Measurements from ENCODE around the gene TEPSIN.
"Not testable (repeated sequence)": the region's sequence is repeated elsewhere in the genome, so short reads cannot be mapped to it uniquely, and the experiment has no call there.

The TEPSIN gene

DNA sequence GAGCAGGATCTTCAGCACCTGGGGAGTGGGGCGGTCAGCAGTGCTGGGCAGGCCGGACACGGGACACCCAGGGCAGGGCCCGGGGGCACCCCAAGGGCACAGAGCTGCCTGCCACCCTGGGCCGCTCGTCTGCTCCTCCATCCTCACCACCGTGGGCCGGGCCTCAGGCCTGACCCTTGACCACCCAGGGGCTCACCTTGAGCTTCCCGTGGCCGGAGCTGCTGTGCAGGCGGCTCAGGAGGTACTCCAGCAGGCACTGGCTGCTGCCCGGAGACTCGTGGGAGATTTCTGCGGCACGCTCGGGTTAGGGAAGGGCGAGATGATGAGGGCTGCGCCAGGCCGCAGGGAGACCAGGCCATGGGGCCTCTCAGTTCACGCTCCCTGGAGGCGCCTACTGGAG is 2.1 kb downstream of the TEPSIN start:
- no peak for DNase-seq (ENCODE audit: low spot score)

DNA sequence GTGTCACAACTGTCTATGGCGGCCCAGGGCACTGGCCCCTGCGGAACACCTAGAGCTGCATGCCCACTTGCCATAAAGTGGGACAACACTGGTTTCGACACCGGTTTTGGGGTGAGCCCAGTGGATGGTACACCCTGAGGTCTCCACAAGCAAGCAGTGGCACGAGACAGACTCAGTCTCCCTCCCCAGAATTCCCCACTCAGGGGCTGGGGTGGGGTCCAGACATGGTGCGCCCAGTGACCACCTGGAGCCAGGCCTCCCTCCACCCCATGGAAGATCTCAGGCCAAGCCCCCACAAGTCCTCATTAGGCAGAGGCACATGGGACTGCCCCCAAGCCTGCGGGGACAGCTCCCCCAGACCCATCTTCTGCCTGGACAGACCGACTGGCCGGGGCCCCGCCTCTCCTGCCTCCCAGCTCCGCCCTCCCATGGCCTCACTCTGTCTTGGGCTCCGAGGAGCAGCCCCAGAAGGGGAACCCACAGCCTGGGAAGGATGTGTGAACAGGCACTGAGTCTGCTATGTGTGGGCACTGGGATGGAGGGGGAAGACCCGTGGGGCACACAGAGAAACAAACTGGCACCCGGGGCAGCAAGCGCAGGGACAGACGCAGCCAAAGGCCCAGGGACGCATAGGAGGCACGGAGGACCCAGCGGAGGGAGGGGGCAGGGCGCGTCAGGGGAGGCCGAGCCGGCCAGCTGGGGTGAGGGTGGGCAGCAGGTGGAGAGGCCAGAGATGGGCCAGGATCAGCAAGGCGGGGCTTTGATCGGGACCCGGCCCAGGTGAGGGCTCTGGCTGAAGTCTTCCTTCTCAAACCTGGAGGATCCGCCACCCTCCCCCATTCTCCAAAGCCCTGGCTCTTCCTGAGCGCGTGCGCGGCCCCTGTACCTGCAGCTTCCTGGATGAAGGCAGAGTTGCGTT is 2.8 kb downstream of the TEPSIN start:
- DNase-seq (ENCODE audit: low spot score): no peak

DNA sequence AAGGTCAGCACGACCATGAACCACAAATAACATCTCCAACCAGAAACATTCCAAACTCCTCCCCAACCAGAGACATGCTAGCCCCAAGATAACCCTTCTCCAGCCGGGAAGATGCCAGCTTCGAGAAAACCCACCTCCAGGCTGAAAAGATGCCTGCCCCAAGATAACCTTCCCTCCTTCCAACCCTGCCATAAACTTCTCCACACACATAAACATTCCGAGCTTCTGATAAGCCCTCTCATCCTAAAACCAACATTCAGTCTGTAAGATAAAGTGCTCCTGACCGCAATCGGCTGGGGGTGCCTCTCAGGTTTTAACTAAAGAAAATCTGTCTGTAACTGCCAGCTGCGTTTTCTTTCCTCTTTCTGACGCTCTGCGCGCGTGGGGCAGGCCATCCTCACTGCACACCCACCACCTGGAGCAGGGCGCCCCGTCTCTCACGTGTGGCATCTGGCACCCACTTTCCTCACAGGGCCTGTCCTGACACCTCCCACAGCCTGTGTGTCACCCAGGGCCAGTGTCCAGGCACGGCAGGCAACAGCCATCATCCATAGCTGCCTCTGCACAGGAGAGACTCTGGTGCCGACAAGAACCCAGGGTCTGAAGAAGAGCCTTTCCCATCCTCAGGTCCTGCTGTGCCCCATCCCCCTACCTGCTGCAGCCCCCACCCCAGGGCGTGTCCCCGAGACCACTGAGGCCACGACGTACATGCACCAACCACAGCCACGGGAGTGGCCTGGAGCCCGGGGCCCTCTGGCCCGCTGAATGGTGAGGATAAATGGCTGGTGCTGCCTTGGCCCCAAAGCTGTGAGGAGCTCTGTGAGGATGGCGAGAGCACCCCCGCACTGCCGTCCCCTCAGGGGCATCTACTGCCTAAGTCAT is 3.7 kb downstream of the TEPSIN start:
- no peak for DNase-seq (ENCODE audit: low spot score)

DNA sequence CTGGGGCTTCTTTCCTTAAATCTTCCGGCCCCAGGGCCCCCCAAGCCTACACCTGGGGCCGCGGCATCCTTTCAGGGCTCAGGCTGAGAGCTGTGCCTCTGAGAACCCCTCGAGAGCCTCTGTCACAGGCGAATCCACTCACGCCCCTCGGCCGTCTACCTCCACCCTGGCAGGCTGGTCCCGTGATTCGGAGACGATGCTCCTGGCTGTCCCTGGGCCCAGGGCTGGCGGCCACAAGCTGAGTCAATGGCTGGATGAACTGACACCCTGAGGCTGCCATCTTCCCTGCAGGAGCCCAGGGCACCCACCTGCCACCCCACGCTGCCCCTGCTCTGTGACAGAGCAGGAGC is 4.4 kb downstream of the TEPSIN start:
- no peak for DNase-seq (ENCODE audit: low spot score)

DNA sequence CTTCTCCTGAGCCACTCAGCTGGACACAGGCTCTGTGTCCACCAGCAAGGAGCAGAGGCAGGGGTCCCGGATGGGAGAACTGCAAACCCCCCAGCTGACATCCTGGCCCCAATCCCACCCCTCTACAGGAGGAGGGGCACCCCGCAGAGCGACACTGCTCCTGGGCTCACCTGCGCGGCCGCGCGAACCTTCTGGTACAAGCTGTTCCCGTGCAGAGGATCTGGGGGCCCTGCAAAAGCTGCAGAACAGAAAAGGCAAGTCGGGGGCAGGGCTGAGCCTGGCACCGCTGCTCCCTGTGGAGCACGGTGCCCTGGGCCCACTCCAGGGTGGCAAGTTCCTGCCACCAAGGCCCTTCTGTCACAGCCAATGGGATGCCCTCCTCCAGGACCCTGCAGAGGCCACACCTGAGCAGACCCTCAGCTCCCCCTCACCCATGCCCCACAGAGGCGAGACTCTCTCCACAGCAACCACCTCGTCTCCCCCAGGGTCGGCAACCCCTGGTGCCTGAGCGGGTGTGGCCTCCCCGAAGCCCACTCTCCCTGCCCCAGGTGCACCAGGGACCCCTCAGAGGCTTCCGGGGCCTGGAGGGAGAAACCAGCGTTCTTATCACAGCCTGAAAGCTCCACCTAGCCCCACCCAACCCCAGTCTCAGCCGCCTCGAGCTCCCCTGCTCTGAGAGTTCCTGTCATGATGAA is 4.9 kb downstream of the TEPSIN start:
- no peak for DNase-seq (ENCODE audit: low spot score)

DNA sequence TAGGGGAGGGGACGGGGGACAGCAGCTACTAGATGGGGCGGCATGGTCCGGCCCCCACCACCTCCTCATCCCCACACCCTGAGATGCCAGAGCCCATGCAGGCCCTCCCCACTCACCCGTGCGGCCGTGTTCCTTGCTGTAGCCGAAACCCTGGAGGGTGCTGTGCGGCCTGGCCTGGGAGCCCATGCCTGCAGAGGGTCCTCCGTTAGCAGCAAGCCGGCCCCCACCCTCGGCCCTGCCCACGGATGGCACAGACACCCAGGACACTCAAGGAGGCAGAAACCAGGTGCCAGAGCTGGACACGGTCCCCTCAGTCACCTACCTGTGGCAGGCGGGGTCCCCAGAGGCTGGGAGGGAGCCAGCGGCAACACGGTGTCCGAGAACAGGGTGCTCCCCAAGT is 5.5 kb downstream of the TEPSIN start:
- DNase-seq (ENCODE audit: low spot score): no peak

DNA sequence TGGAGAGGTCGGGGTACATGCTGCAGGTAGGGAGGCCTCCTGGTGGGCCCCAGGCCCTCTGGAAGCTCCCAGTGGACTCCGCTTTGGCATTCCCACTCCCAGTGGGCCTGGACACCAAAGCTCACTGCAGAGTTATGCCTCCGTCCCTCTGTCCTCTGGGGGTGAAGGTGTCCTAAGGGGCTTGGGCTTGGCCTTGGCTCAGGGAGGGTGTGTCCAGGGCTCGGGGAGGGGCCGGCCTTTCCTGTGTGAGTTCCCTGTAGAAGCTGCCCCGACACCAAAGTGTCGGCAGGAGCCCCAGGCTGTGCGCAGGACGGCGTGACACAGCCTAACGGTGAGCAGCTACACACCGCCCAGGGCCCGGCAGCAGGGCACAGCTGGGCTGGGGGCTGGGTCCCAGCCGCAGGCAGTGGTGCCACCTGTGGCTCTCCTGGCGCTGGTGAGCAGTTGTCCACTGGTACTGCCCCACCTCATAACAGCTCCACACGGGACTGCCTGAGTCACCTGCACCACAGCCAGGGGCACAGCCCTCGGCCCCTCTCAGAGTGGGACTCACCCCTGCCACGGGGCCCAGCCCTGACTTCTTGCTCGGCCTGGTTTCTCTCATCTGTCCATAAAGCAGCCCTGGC is 6.1 kb downstream of the TEPSIN start:
- no peak for DNase-seq (ENCODE audit: low spot score)

DNA sequence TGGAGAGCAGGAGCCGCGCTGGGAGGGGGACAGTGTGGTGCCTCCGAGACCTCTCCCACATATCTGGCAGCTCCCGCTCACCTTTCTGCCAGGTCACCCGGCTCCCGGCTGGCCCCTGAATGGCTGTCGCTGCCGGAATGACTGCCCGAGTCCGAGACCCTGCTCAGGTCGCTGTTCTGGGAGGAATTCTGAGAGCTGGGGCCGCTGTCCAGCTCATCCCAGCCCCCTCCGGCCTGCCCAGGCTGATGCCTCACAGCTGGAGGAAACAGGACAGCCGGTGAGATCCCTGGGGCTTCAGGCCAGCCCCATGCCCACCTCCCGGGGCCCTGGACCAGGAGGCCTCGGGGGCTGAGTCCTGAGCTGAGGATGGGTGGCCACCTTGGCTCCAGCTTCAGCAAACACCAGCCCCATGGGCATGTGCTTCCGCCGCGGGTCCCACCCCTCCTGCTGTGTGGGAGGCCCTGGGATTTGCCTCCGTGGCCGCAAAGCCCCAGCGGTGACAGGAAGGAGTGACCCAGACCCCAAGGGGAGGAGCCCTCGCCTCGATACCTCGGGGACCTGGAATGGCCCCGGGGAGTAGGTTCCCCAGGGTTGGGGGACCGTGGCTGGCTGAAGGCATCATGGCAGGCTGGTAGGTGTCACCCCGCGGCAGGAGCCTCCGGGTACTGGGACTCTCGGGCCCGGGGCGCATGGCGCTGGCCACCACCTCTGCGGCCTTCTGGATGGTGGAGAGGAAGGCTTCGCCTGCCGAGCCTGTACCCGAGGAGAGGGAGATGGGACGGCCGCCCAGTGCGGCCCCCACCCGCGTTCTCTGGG is 6.9 kb downstream of the TEPSIN start:
- no peak for DNase-seq (ENCODE audit: low spot score)

DNA sequence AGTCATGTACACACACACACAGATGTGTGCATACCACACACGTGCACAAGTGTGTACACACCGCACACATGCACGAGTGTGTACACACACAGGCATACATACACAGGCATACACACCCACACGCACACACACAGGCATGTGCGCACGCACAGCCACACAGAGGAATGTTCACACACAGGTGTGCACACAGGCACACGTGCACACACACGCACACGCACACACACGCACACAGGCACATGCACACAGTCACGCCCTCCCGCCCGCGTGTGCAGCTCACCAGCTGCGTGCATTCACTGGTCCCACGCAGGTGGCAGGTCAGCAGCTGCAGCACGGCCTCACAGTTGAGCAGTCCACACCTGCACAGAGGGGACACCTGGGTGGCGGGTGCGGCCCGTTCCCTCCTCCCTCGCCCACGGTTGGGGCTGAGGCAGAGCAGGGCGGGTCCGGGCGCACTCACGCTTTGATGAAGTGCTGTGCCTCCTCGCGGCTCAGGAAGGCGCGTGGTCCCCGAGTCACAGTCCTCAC is 7.7 kb downstream of the TEPSIN start:
- DNase-seq (ENCODE audit: low spot score): no peak

DNA sequence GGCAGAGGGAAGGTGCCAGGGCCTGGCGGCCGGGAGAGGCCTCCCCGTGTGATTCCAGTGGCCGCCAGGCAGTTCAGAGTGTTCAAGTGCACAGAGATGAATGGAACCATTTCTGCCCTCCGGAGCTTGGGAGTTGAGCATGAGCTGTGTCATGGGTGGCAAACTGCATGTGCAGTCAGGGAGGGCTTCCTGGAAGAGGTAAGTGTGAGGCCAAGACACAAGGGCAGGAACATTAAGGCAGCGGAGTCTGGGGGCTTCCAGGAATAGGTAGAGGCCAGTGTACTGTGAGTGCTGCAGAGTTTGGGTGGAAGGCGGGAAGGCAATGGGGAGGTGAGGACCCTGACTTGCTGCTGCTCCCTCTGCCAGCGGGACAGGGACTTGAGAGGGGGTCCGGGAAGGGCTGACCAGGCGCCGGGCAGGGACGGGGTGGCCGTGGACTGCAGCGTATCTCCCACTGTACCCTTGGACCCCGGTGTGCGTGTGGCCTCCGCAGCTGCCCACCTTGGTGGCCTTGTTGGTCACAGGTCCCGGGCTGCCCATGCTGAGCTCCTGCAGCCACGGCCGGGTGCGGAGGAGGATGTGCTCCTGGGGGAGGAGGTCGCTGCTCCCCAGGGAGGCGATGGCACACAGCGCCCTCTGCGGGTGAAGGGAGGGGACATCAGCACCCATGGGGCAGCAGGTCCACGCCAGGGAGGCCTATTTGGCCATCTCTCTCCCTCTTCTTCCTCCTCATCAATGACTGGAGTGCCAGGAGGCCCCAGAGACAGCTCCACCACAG is 8.6 kb downstream of the TEPSIN start:
- no peak for DNase-seq (ENCODE audit: low spot score)

DNA sequence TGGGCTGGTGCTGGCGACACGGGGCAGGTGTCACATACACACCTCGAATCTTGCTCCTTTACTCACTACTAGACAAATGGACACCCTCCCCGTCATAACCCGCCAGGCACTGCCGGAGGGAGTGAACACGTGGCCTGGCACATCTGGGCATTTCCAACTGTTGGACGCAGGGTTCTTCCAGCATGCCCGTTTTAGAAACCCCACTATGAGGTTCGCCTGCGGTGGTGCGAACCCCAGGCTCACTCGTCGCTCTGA is 9.3 kb downstream of the TEPSIN start:
- no peak for DNase-seq (ENCODE audit: low spot score)

DNA sequence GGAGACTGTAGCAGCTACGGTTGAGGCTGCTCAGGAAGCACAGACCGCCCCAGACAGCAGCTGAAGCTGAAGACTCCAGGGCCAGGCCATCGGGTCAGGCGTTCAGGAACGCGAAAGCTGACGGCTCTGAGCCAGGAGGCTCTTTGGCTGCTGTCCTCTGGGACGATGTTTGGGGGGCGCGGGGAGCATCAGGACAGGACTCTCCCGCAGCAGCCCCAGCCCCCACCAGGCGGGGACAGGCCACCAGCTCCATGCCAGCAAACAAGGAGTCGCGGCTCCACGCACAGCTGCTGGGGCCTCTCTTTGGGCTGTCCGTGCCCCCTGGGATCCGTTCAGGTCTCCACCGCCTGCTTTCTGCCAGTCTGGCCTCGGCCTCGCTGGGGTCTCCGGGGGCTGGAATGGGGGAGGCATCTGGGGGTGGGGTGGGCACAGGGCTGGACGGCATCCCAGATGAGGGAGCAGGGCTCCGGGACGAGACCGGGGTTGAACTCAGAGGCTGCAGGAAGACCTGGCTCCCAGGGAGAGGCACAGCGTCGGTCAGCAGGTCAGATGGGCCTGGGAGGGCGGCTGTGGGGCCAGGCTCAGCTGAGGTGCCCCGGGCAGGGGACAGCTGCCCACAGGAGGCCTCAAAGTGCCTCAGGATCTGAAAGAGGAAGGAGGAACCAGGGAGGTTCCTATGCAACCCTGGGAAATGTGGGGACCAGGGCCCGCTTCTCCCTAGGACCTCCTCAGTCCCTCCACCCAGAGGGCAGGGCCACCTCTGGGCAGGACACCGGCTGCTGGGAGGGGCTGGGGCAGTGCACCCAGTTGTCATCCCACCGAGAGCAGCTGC is 9.8 kb downstream of the TEPSIN start:
- no peak for DNase-seq (ENCODE audit: low spot score)

DNA sequence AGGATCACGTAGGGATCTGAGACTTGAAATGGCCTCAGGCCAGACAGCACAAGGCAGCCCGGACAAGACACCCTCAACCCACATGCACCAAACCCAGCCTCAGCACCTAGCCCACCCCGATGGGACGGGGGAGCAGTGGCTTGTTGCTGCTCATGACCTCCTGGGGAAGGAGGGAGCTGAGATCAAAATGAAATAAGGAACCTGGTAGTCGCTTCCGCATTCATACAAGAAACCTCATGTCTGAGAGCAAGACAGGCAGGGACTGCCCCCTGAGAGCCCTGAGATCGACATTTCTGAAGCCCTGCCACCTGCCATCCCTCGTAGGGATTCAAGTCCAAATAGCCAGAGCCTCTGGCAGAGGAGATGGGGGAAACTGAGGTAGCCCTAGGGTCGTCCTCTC is 10.4 kb downstream of the TEPSIN start:
- DNase-seq (ENCODE audit: low spot score): peak; percentile 69

DNA sequence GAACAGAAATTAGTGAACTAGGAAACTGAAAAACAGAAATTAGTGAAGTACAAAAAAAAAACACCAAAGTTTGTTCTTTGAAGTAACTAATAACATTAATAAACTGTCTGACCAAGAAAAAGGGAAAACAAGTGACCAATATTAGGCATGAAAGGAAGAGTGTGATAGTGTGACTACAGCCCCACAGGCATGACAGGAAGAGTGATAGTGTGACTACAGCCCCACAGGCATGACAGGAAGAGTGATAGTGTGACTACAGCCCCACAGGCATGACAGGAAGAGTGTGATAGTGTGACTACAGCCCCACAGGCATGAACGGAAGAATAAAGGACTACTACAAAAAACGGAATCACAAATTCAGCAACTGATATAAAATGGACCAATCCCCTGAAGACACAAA is 11.2 kb downstream of the TEPSIN start:
- DNase-seq (ENCODE audit: low spot score): not testable (repeated sequence)

DNA sequence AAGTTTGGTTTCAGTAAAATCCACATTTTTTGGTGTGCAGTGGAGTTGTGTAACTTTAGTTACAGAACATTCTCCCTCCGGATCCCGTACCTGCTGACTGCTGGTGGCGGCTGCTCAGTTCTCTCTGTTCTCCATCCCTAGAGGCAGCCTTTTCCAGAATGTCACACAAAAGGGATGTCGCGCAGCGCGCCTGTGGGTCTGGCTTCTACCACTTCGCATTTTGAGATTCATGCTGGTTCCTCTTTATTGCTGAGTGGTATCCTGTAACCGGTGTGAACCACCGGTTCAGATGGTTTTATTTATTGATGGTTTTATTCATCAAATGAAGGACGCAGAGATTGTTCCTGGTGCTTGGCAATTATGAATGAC is 15.1 kb downstream of the TEPSIN start:
- DNase-seq (ENCODE audit: low spot score): no peak

DNA sequence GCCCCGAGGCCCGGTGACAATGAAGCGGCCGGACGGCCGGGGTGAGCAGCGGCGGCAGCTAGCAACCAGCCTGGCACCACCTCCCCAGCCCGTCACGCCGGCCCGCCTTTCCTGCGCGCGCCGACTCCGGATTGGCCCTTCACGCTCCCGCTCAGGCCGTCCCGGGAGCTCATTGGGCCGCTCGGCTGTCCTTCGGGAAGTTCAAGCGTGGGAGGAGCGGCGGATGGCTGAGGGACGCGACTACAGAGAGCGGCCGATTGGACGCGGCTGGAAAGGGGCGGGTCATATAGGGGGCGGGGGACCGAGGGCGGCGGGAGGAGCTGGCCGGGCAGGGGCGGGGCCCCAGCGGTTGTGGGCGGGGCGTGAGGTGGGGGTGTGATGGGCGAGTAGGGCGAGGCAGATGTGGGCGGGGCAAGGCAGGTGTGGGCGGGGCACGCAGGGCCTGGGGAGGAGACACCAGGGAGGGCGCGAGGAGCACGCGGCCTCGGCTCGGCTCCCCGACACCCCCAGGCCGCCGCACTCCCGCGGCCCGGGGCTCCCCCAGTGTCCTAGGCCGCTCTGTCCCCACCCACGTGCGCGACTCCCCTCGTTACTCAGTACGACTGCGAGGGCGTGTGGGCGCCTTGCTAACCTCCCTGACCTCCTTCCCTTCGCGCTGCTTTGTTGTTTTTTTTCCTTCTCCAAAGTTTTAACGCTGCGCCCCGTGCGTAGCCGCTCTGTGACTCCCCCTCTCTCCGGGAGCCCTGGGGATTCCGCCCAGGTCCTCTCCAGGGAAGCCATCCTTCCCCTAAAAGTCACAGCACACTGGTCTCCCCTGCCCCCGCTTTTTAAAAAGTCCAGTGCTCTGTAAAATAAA is 15.7 kb downstream of the TEPSIN start, which contains the start of gene CEP131:
TSS of gene CEP131 (minus strand) at position 60 of the 856 bp plus-strand sequence. CDS start 2,909 bp downstream, outside the sequence.
- DNase-seq (ENCODE audit: low spot score): peak; percentile 97

DNA sequence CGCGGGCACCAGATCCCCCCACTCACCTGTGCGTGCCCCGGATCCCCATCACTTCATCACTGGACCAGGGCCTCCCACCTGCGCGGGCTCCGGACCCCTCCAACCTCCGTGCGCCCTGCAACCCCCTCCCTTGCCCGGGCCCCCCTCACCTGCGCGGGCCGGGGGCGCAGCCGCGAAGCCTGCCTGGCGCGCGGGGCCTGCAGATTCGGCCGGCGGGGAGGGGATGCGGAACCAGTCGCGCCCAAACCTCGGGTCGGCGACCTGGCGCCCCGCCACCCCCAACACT is 16.3 kb downstream of the TEPSIN start:
- no peak for DNase-seq (ENCODE audit: low spot score)

DNA sequence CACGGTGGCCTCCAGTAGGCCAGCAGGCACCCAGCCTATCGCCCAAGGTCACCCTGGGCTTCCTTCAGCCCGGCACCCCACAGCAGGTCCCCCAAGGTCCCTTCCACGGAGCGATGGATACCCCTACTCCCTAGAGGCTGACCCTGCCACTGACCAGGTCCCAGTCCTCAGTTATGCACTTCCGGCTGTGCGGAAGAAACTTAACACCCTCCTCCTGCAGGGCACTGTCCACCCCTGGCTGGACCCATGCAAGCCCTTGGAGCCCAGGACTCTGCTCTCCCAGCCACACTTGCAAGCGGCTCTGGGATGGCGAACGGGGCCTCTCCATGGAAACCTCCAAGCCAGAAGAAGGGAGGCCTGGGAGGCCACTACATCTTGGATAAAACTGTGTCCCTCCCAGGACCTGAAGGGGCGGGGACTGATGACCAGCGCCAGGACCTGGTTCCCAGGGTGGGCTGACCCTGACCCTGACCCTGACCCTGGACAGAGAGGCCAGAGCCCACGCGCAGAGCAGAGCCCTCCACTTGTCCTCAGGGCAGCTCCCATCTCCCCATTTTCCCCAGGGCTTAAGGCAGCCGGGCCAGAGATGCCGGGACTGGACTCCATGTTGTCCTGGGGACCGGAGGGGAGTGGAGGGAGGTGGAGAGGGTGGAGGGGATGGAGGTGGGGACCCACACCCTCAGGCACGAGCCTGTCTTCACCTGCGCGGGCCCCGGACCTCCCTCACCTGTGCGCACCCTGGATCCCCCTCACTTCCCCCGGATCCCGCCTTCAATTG is 16.8 kb downstream of the TEPSIN start:
- DNase-seq (ENCODE audit: low spot score): no peak

Data from pons (tissue), 1 donor.